OCI-LY1 (cell line): ENCODE results near the gene D2HGDH.

ENCODE experiments used
- H2AFZ ChIP-seq: fragments of 200-600 bp; sonication (generic), shearing (Covaris generic); 2 replicates; pipeline ENCODE4 v1.6.0; 2014; ENCODE audit warnings: antibody characterized with exemption, mild to moderate bottlenecking, low read length
- H3F3A ChIP-seq: fragments of 200-600 bp; sonication (generic), shearing (Covaris generic); 2 replicates; pipeline ENCODE4 v1.6.0; 2014; ENCODE audit warnings: mild to moderate bottlenecking, antibody characterized with exemption, low read length, moderate library complexity; ENCODE audit not compliant: insufficient read depth
- H3K27ac ChIP-seq: fragments of 200-600 bp; sonication (generic); 2 replicates; pipeline ENCODE4 v1.5.1; 2014; ENCODE audit warnings: low read length, mixed run types, mild to moderate bottlenecking, low read depth; ENCODE audit not compliant: poor library complexity, severe bottlenecking
- H3K27me3 ChIP-seq: fragments of 200-600 bp; sonication (generic); 2 replicates; pipeline ENCODE4 v1.6.0; 2014; ENCODE audit warnings: antibody characterized with exemption, mild to moderate bottlenecking, low read length, moderate library complexity; ENCODE audit not compliant: insufficient read depth
- H3K36me3 ChIP-seq: fragments of 200-600 bp; sonication (generic); 2 replicates; pipeline ENCODE4 v1.6.1; 2014; ENCODE audit warnings: mild to moderate bottlenecking, antibody characterized with exemption, low read length, moderate library complexity, mixed read lengths; ENCODE audit not compliant: insufficient read depth
- H3K4me1 ChIP-seq: fragments of 200-600 bp; sonication (generic); 2 replicates; pipeline ENCODE4 v1.5.1; 2014; ENCODE audit warnings: mild to moderate bottlenecking, low read length, moderate library complexity; ENCODE audit not compliant: insufficient read depth, severe bottlenecking
- H3K4me2 ChIP-seq: fragments of 200-600 bp; sonication (generic), shearing (Covaris generic); 2 replicates; pipeline ENCODE4 v1.6.1; 2014; ENCODE audit warnings: low read length
- H3K4me3 ChIP-seq: fragments of 200-600 bp; sonication (generic); 2 replicates; pipeline ENCODE4 v1.5.1; 2014; ENCODE audit warnings: low read length, low read depth, mild to moderate bottlenecking, mixed read lengths; ENCODE audit not compliant: poor library complexity, severe bottlenecking
- H3K79me2 ChIP-seq: fragments of 200-600 bp; shearing (Covaris generic); 2 replicates; pipeline ENCODE4 v1.6.1; 2016; ENCODE audit warnings: mixed run types, low read length, mixed read lengths; ENCODE audit not compliant: insufficient read depth
- H3K9ac ChIP-seq: fragments of 200-600 bp; sonication (generic), shearing (Covaris generic); 2 replicates; pipeline ENCODE4 v1.6.1; 2014; ENCODE audit warnings: mild to moderate bottlenecking, low read length, mixed read lengths
- H3K9me2 ChIP-seq: fragments of 200-600 bp; sonication (generic), shearing (Covaris generic); 2 replicates; pipeline ENCODE4 v1.6.1; 2014; ENCODE audit warnings: low read depth, mild to moderate bottlenecking, low read length, mixed read lengths
- H3K9me3 ChIP-seq: fragments of 200-600 bp; shearing (Covaris generic); 2 replicates; pipeline ENCODE4 v1.6.1; 2014; ENCODE audit warnings: low read length, mixed read lengths
- H4K20me1 ChIP-seq: fragments of 200-600 bp; sonication (generic), shearing (Covaris generic); 2 replicates; pipeline ENCODE4 v1.6.0; 2016; ENCODE audit warnings: mild to moderate bottlenecking, low read length; ENCODE audit not compliant: insufficient read depth
- CTCF ChIP-seq: fragments of 200-600 bp; sonication (generic), shearing (Covaris generic); IDR thresholded peaks from 2 replicates; pipeline ENCODE4 v1.5.1; 2017; ENCODE audit warnings: mild to moderate bottlenecking, antibody characterized with exemption, low read length, moderate library complexity, mixed read lengths
- EZH2 ChIP-seq: fragments of 200-600 bp; sonication (generic), shearing (Covaris generic); IDR thresholded peaks from 2 replicates; pipeline ENCODE4 v1.8.0; 2017; ENCODE audit warnings: borderline replicate concordance, mixed run types, mild to moderate bottlenecking, antibody characterized with exemption, low read length, moderate library complexity, mixed read lengths

The D2HGDH gene

GRCh38 chr2:241689306-241689705, 45.1 kb upstream of the D2HGDH start:
- peaks cover 26% of the 10 kb centered on the region for H3K79me2 ChIP-seq
- H3K9ac ChIP-seq, result no peak overlapping the region
- H3K27ac ChIP-seq, result no peak overlapping the region
- H3F3A ChIP-seq, result no peaks in the 10 kb centered on the region
- no peaks in the 10 kb centered on the region for H3K9me3 ChIP-seq
- no peaks in the 10 kb centered on the region for H3K9me2 ChIP-seq
- H4K20me1 ChIP-seq, result no peaks in the 10 kb centered on the region
- H3K4me1 ChIP-seq, result peaks cover 25% of the 10 kb centered on the region
- H3K27me3 ChIP-seq, result no peaks in the 10 kb centered on the region
- peaks cover 54% of the 10 kb centered on the region for H3K36me3 ChIP-seq
- no peak overlapping the region for H2AFZ ChIP-seq
- H3K4me2 ChIP-seq, result no peak overlapping the region; the same call in 1 of the 2 replicates
- TF ChIP-seq EZH2 (no peak), CTCF (no peak)
- no peak overlapping the region for H3K4me3 ChIP-seq

GRCh38 chr2:241690202-241690717, 44.2 kb upstream of the D2HGDH start:
- H3K36me3 ChIP-seq, result peaks cover 56% of the 10 kb centered on the region
- H3K4me1 ChIP-seq, result peaks cover 25% of the 10 kb centered on the region
- H4K20me1 ChIP-seq, result no peaks in the 10 kb centered on the region
- H3K9me3 ChIP-seq, result no peaks in the 10 kb centered on the region
- no peaks in the 10 kb centered on the region for H3F3A ChIP-seq
- H3K9ac ChIP-seq, result no peak overlapping the region
- H3K9me2 ChIP-seq, result no peaks in the 10 kb centered on the region
- no peaks in the 10 kb centered on the region for H3K27me3 ChIP-seq
- H3K4me2 ChIP-seq, result no peak overlapping the region
- no peak overlapping the region for H3K4me3 ChIP-seq
- H3K27ac ChIP-seq, result no peak overlapping the region
- no peak overlapping the region for H2AFZ ChIP-seq
- peaks cover 22% of the 10 kb centered on the region for H3K79me2 ChIP-seq
- no peak for TF ChIP-seq EZH2
- TF ChIP-seq CTCF, result no peak

GRCh38 chr2:241692448-241692847, 42.0 kb upstream of the D2HGDH start:
- no peak for TF ChIP-seq EZH2
- no peak for TF ChIP-seq CTCF
- peaks cover 59% of the 10 kb centered on the region for H3K36me3 ChIP-seq
- no peak overlapping the region for H3K9ac ChIP-seq
- H3K4me1 ChIP-seq, result peaks cover 17% of the 10 kb centered on the region
- H3K9me3 ChIP-seq, result no peaks in the 10 kb centered on the region
- H4K20me1 ChIP-seq, result no peaks in the 10 kb centered on the region
- H3F3A ChIP-seq, result no peaks in the 10 kb centered on the region
- H3K79me2 ChIP-seq, result peaks cover 8% of the 10 kb centered on the region
- H3K9me2 ChIP-seq, result no peaks in the 10 kb centered on the region
- H3K4me3 ChIP-seq, result no peak overlapping the region
- H2AFZ ChIP-seq, result no peak overlapping the region
- no peaks in the 10 kb centered on the region for H3K27me3 ChIP-seq
- no peak overlapping the region for H3K27ac ChIP-seq
- H3K4me2 ChIP-seq, result no peak overlapping the region
